HepG2 (cell line): ENCODE results near the gene VEGFB.

Source experiments
- KDM1A ChIP-seq: IDR thresholded peaks from 2 replicates; pipeline ENCODE4 v1.6.1; 2016; ENCODE audit warnings: missing compliant biosample characterization
- MAFK ChIP-seq, 2 experiments: IDR thresholded peaks in 1 of 2; conservative IDR thresholded peaks in 1 of 2; 2 replicates each; pipeline ENCODE4 v1.6.1; 2011; ENCODE audit warnings: improper control_type of control experiment in 2 of 2, low read length in 2 of 2
- REL ChIP-seq: sonication (generic); formaldehyde crosslinking; conservative IDR thresholded peaks from 2 replicates; pipeline ENCODE4 v1.8.0; 2022; ENCODE audit warnings: mild to moderate bottlenecking, missing genetic modification reagents, moderate library complexity
- SMAD9 ChIP-seq: sonication (generic); formaldehyde crosslinking; IDR thresholded peaks from 2 replicates; pipeline ENCODE4 v1.5.1; 2020; ENCODE audit warnings: mild to moderate bottlenecking, missing genetic modification reagents
- SMARCC2 ChIP-seq: fragments of 450-650 bp; IDR thresholded peaks from 2 replicates; pipeline ENCODE4 v1.6.1; 2017; ENCODE audit warnings: antibody characterized with exemption, mild to moderate bottlenecking
- TEAD2 ChIP-seq: sonication (generic); formaldehyde crosslinking; IDR thresholded peaks from 2 replicates; pipeline ENCODE4 v1.9.0; 2021; ENCODE audit warnings: missing genetic modification reagents
- TF ChIP-seq, protein P1 (sequence below): sonication (generic); formaldehyde crosslinking; IDR thresholded peaks from 2 replicates; pipeline ENCODE4 v1.5.0; 2020; ENCODE audit warnings: mild to moderate bottlenecking, missing genetic modification reagents, moderate library complexity

GRCh38 chr11:64244966-64245365, 10.6 kb downstream of the VEGFB start:
- no peak for TF ChIP-seq TEAD2 (CRISPR knock-in tag)
- no peak for TF ChIP-seq KDM1A (CRISPR knock-in tag)
- no peak for TF ChIP-seq REL (CRISPR knock-in tag)
- no peak for TF ChIP-seq SMARCC2
- TF ChIP-seq, protein P1, sequence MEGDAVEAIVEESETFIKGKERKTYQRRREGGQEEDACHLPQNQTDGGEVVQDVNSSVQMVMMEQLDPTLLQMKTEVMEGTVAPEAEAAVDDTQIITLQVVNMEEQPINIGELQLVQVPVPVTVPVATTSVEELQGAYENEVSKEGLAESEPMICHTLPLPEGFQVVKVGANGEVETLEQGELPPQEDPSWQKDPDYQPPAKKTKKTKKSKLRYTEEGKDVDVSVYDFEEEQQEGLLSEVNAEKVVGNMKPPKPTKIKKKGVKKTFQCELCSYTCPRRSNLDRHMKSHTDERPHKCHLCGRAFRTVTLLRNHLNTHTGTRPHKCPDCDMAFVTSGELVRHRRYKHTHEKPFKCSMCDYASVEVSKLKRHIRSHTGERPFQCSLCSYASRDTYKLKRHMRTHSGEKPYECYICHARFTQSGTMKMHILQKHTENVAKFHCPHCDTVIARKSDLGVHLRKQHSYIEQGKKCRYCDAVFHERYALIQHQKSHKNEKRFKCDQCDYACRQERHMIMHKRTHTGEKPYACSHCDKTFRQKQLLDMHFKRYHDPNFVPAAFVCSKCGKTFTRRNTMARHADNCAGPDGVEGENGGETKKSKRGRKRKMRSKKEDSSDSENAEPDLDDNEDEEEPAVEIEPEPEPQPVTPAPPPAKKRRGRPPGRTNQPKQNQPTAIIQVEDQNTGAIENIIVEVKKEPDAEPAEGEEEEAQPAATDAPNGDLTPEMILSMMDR (CRISPR knock-in tag), result no peak
- no peak for TF ChIP-seq SMAD9
- TF ChIP-seq MAFK (conservative IDR thresholded peaks at IDR 0.05 in 1 of 2, IDR thresholded peaks at IDR 0.05 in 1 of 2; ENCODE audit: low read length in 2 of 2), result no peak
